Stimulated activated CD8-positive, alpha-beta memory T cell treated with anti-CD3 and anti-CD28 coated beads, Interleukin-4, amount 100 ng/mL, for 24 hours (primary cell): ENCODE results near the gene MKNK1.

Experiments
- DNase-seq: peaks from one replicate; pipeline ENCODE4 v3.0.0-alpha.2; 2020; ENCODE audit warnings: low read depth

The MKNK1 gene

GRCh38 chr1:46539972-46540371, 64.1 kb downstream of the MKNK1 start:
- no peak for DNase-seq

GRCh38 chr1:46538147-46538546, 65.9 kb downstream of the MKNK1 start:
- DNase-seq: no peak

GRCh38 chr1:46537651-46538050, 66.4 kb downstream of the MKNK1 start:
- no peak for DNase-seq

- no peak for DNase-seq
These were observed 67.5 kb downstream of the MKNK1 start for GRCh38 chr1:46536527-46536926.

- no peak for DNase-seq
These were observed 69.0 kb downstream of the MKNK1 start for GRCh38 chr1:46535063-46535462.

- DNase-seq: peak; percentile 30
These were observed 70.7 kb downstream of the MKNK1 start for GRCh38 chr1:46533179-46533864.

- DNase-seq: peak; percentile 62
These were observed 71.4 kb downstream of the MKNK1 start for GRCh38 chr1:46532498-46533178.

- no peak for DNase-seq
These were observed 72.0 kb downstream of the MKNK1 start for GRCh38 chr1:46532095-46532494.

GRCh38 chr1:46530791-46531409, 73.2 kb downstream of the MKNK1 start:
- DNase-seq: no peak

- DNase-seq: no peak
These were observed 73.8 kb downstream of the MKNK1 start for GRCh38 chr1:46530311-46530710.

- no peak for DNase-seq
These were observed 74.9 kb downstream of the MKNK1 start for GRCh38 chr1:46529031-46529630.

GRCh38 chr1:46528297-46528955, 75.6 kb downstream of the MKNK1 start:
- no peak for DNase-seq

- peak; percentile 60 for DNase-seq
These were observed 76.4 kb downstream of the MKNK1 start for GRCh38 chr1:46527474-46528296.

GRCh38 chr1:46526691-46527291, 77.3 kb downstream of the MKNK1 start:
- no peak for DNase-seq

GRCh38 chr1:46526013-46526690, 77.9 kb downstream of the MKNK1 start:
- no peak for DNase-seq

GRCh38 chr1:46525253-46525983, 78.7 kb downstream of the MKNK1 start:
- DNase-seq: no peak

- DNase-seq: no peak
These were observed 79.2 kb downstream of the MKNK1 start for GRCh38 chr1:46524843-46525242.

GRCh38 chr1:46523496-46524353, 80.3 kb downstream of the MKNK1 start:
- DNase-seq: no peak

GRCh38 chr1:46522969-46523320, 81.1 kb downstream of the MKNK1 start:
- no peak for DNase-seq
